ENCODE results near the gene TEDC2.

- no peak for TF ChIP-seq ELF1 (IDR thresholded peaks at IDR 0.05)
- TF ChIP-seq, protein P1, sequence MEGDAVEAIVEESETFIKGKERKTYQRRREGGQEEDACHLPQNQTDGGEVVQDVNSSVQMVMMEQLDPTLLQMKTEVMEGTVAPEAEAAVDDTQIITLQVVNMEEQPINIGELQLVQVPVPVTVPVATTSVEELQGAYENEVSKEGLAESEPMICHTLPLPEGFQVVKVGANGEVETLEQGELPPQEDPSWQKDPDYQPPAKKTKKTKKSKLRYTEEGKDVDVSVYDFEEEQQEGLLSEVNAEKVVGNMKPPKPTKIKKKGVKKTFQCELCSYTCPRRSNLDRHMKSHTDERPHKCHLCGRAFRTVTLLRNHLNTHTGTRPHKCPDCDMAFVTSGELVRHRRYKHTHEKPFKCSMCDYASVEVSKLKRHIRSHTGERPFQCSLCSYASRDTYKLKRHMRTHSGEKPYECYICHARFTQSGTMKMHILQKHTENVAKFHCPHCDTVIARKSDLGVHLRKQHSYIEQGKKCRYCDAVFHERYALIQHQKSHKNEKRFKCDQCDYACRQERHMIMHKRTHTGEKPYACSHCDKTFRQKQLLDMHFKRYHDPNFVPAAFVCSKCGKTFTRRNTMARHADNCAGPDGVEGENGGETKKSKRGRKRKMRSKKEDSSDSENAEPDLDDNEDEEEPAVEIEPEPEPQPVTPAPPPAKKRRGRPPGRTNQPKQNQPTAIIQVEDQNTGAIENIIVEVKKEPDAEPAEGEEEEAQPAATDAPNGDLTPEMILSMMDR (IDR thresholded peaks at IDR 0.05) = no peak
- TF ChIP-seq EP300 (IDR thresholded peaks at IDR 0.05; ENCODE audit: borderline replicate concordance in 1 of 2, low read depth in 1 of 2, low read length in 1 of 2) = no peak
- TF ChIP-seq RAD21 (IDR thresholded peaks at IDR 0.05; ENCODE audit: low read length) = no peak
- no peak for TF ChIP-seq MAX (IDR thresholded peaks at IDR 0.05; ENCODE audit: low read depth)
- no peak for TF ChIP-seq NRF1 (IDR thresholded peaks at IDR 0.05; ENCODE audit: low read depth, low read length)
- no peak for TF ChIP-seq GATA2 (CRISPR knock-in tag; IDR thresholded peaks at IDR 0.05)
- no peak for TF ChIP-seq SMC3 (IDR thresholded peaks at IDR 0.05; ENCODE audit: low read depth, low read length)
- TF ChIP-seq, protein P2, sequence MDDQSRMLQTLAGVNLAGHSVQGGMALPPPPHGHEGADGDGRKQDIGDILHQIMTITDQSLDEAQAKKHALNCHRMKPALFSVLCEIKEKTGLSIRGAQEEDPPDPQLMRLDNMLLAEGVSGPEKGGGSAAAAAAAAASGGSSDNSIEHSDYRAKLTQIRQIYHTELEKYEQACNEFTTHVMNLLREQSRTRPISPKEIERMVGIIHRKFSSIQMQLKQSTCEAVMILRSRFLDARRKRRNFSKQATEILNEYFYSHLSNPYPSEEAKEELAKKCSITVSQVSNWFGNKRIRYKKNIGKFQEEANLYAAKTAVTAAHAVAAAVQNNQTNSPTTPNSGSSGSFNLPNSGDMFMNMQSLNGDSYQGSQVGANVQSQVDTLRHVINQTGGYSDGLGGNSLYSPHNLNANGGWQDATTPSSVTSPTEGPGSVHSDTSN (IDR thresholded peaks at IDR 0.05) = no peak
- no peak for TF ChIP-seq CHD2 (IDR thresholded peaks at IDR 0.05; ENCODE audit: low read length, partially characterized antibody)
These were observed 47.2 kb downstream of the TEDC2 start for GRCh38 chr16:2507052-2507659.
